Ascending aorta (tissue), 2 donors: ENCODE results near the gene TNFRSF18. TPM values are rescaled to one million over a fixed set of nuclear protein-coding genes. Genes with fewer than 3 reads are reported as not detected.

Experiments used
- DNase-seq, 2 donors: peaks; one replicate each; pipeline ENCODE4 v3.0.0-alpha.2; 2019; ENCODE audit warnings: low spot score in 2 of 2
- H3K27ac ChIP-seq, 2 donors: fragments of 200-600 bp; sonication (generic); one replicate each; pipeline ENCODE4 v1.5.1; 2016 to 2017; ENCODE audit warnings: mild to moderate bottlenecking in 1 of 2
- H3K27me3 ChIP-seq: fragments of 200-600 bp; sonication (generic); one replicate; pipeline ENCODE4 v1.5.1; 2017
- H3K36me3 ChIP-seq, 2 donors: fragments of 200-600 bp; sonication (generic); one replicate each; pipeline ENCODE4 v1.5.1; 2016
- H3K4me1 ChIP-seq, 2 donors: fragments of 200-600 bp; sonication (generic); one replicate each; pipeline ENCODE4 v1.5.1; 2016 to 2017; ENCODE audit warnings: mild to moderate bottlenecking in 1 of 2
- H3K4me3 ChIP-seq, 2 donors: fragments of 200-600 bp; sonication (generic); one replicate each; pipeline ENCODE4 v1.5.1; 2016 to 2017; ENCODE audit warnings: mild to moderate bottlenecking in 1 of 2
- H3K9me3 ChIP-seq, 2 donors: fragments of 200-600 bp; sonication (generic); one replicate each; pipeline ENCODE4 v1.5.1; 2016
- intact Hi-C: fragments of 100-400 bp; cut with DNase I; formaldehyde crosslinking; loops from one replicate; pipeline ENCODE4 v1.15.1; 2023
- total RNA-seq: library from RNA; depleted of rRNA; stranded (reverse); fragments of >200 nt; gene quantifications from one replicate; pipeline ENCODE4 v1.1.0, GENCODE V29; 2016
- TF ChIP-seq, protein P1 (sequence below), 3 experiments: fragments of 200-600 bp in 2 of 3; fragments of 450-650 bp in 1 of 3; sonication (generic) in 2 of 3; IDR thresholded peaks; one replicate each; pipeline ENCODE4 v1.5.1; 2016 to 2019; ENCODE audit warnings: antibody characterized with exemption in 3 of 3, mild to moderate bottlenecking in 1 of 3, moderate library complexity in 1 of 3

The TNFRSF18 gene
- total RNA-seq, 1 donor from 2014 or later = not detected

DNA sequence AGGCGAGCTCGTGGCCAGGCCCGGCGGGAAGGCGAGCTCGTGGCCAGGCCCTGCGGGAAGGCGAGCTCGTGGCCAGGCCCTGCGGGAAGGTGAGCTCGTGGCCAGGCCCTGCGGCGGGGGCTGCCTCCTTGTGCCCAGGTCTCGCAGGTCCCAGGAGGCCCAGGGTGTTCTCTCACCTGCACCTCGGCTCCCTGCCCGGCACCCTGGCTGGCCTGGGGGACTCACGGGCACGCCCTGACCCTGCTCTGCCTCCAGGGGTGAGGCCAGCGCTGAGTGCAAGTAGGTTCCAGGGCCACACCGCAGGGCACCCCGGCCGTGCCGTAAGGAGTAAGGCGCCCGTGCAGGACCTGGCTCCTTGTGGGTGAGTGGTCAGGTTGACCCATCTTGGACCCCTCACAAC, 21.0 kb upstream of the TNFRSF18 start:
- Histone ChIP-seq H3K36me3 (peaks cover 49 to 66% of the 10 kb centered on the region in 2 donors), H3K27ac (no peak overlapping the region), H3K4me3 (no peak overlapping the region), H3K27me3 (no peaks in the 10 kb centered on the region), H3K9me3 (no peaks in the 10 kb centered on the region), H3K4me1 (peaks cover 14 to 16% of the 10 kb centered on the region in 2 donors)
- DNase-seq = no peak
- intact Hi-C loops = no loop called here
- TF ChIP-seq, protein P1, sequence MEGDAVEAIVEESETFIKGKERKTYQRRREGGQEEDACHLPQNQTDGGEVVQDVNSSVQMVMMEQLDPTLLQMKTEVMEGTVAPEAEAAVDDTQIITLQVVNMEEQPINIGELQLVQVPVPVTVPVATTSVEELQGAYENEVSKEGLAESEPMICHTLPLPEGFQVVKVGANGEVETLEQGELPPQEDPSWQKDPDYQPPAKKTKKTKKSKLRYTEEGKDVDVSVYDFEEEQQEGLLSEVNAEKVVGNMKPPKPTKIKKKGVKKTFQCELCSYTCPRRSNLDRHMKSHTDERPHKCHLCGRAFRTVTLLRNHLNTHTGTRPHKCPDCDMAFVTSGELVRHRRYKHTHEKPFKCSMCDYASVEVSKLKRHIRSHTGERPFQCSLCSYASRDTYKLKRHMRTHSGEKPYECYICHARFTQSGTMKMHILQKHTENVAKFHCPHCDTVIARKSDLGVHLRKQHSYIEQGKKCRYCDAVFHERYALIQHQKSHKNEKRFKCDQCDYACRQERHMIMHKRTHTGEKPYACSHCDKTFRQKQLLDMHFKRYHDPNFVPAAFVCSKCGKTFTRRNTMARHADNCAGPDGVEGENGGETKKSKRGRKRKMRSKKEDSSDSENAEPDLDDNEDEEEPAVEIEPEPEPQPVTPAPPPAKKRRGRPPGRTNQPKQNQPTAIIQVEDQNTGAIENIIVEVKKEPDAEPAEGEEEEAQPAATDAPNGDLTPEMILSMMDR (IDR thresholded peaks at IDR 0.05) = no peak

DNA sequence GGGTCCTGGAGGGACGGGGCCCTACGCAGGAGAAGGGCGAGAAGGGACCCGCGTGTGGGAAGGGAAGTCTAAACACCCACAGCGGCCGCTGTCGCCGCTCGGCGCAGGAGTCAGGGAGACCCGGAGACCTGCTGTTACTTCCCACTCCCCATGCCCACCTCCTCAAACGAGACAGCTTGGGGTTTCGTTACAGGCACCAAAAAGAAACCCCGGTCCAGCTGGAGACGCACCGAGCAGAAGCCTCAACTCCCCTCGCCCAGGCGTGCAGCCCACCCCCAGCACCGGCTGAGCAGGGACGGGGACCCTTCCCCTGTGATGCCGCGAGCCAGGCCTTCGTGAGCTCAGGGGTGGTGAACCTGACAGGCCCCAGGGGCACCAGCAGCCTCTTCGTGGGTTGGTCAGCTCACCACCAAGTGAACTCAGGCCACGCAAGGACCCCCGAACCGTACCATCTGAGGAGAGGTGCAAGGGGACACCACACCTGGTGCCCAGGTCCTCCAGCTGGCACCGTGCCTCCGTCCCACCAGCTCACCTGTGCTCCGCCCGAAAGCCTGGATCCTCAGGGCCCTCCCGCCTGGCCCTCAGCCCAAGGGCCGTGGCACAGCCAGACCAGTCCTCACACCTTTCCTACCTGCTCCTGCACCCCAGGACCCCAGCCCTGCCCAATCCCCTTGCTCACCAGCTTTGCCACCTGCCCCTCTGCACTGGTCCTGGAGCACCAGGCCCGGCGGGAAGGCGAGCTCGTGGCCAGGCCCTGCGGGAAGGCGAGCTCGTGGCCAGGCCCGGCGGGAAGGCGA, 20.4 kb upstream of the TNFRSF18 start:
- TF ChIP-seq, protein P1 (IDR thresholded peaks at IDR 0.05) = no peak
- Histone ChIP-seq H3K4me1 (peaks cover 14 to 16% of the 10 kb centered on the region in 2 donors), H3K27me3 (no peaks in the 10 kb centered on the region), H3K4me3 (no peak overlapping the region), H3K9me3 (no peaks in the 10 kb centered on the region), H3K36me3 (peaks cover 55 to 73% of the 10 kb centered on the region in 2 donors), H3K27ac (no peak overlapping the region)
- intact Hi-C loops = no loop called here
- no peak for DNase-seq

DNA sequence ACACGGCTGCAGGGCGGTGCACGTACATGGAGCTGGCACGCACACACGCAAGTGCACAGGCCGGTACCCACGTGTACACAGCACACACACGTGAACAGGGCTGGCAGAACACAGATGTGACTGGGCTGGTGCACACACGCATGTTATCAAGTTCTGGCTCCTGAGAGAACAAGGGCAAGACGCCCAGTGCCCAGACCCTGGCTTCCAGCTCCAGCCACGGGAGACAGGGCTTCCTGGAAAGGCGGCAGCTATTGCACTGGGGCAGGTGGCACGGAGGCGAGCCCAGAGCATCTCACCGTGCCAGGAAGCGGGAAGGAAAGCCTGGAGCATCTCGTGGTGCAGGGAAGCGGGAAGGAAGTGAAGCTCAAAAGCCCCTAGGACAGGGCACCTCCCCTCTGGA, 19.5 kb upstream of the TNFRSF18 start:
- no peaks in the 10 kb centered on the region for H3K9me3 ChIP-seq
- DNase-seq = no peak
- peaks cover 14 to 16% of the 10 kb centered on the region in 2 donors for H3K4me1 ChIP-seq
- peaks cover 63 to 81% of the 10 kb centered on the region in 2 donors for H3K36me3 ChIP-seq
- H3K4me3 ChIP-seq = no peak overlapping the region
- TF ChIP-seq, protein P1 (IDR thresholded peaks at IDR 0.05) = no peak
- no peaks in the 10 kb centered on the region for H3K27me3 ChIP-seq
- H3K27ac ChIP-seq = no peak overlapping the region
- intact Hi-C loops = no loop called here

DNA sequence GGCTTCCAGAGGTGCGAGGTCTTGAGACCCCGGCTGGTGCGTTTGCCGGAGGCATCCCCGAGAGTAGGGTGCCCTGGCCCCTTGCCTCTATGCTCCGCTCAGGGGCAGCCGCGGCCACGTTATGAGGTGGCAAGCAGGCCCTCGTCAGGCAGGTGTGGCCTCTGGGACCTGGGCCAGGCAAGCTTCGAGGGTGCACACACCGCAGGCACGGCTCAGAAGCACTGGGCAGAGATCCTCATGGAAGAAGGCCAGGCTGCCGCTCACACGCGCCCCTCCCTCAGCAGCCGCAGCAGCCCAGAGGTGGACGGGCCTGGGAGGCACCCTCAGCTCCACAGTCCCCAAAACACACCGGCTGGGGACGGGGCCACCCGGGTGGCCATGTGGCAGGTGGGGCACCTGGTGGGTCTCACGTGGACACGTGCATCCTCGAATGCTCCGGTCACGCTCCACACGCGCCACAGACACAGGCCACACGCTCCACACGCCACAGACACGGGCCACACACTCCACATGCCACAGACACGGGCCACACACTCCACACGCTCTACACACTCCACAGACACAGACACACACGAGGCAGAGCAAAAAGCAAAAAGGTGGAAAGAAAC, 18.9 kb upstream of the TNFRSF18 start:
- Histone ChIP-seq H3K27me3 (no peaks in the 10 kb centered on the region), H3K9me3 (no peaks in the 10 kb centered on the region), H3K4me3 (no peak overlapping the region), H3K36me3 (peaks cover 64 to 86% of the 10 kb centered on the region in 2 donors), H3K4me1 (peaks cover 9 to 10% of the 10 kb centered on the region in 2 donors), H3K27ac (no peak overlapping the region)
- DNase-seq = no peak
- intact Hi-C loops = no loop called here
- TF ChIP-seq, protein P1 (IDR thresholded peaks at IDR 0.05) = no peak

DNA sequence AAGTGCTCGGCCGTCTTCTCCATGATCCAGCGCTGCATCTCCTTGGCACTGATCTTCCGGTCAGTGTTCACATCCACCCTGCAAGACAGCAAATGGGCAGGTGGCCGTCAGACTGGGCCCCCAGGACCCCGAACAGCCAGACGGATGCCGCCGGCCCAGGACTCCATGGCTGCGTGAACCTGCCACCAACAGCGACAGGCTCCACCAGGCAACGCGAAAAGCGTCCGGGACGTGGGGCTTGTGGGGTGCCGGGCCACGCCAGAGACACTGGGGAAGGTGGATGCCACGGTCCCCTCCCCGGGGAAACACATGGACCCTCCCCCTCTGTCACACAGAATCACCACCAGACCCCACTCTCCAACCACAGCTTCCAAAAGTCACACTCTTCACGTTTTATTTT, 17.5 kb upstream of the TNFRSF18 start:
- TF ChIP-seq, protein P1 (IDR thresholded peaks at IDR 0.05) = no peak
- no peaks in the 10 kb centered on the region for H3K9me3 ChIP-seq
- H3K4me1 ChIP-seq = no peaks in the 10 kb centered on the region
- H3K27me3 ChIP-seq = no peaks in the 10 kb centered on the region
- H3K36me3 ChIP-seq = peaks cover 77 to 98% of the 10 kb centered on the region in 2 donors
- H3K27ac ChIP-seq = no peak overlapping the region
- H3K4me3 ChIP-seq = no peak overlapping the region
- intact Hi-C loops = no loop called here
- DNase-seq = no peak
